Measurements from ENCODE around the gene GPX7.

GPX7 gene

DNA sequence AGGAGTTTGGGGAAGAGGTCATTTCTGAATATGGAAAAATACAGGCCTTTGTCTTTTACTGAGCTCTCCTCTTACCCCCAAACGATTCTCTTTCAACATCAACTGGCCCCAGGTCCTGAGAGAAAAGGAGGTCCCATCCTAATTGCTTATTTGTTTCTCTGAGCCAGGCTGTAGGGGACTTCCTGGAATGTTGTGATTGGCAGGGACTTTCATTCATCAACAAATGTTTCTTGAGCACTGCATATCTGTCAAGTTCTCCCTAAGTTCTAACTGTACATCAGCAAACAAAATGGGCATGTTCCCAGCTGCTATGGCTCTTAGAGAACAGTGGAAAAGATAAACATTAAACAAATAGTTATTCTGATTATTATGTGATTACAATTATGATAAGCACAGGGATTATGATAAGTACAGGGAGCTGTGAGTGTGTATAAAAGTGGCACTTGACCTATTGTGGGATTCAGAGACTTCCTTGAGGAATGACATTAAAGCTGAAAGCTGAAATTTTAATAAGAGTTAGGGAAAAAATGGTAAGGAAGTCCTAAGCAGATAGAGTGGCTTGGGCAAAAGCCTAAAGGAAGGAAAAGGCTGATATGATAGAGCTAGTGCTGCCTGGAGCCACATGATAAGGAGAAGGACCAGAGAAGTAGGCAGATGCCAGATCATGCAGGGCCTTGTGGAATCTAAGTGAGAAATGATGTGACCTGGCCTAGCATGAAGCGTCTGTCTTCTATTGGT, 11.6 kb downstream of the GPX7 start:
- H3K9me3 ChIP-seq (ENCODE audit: insufficient read depth, low read length, severe bottlenecking): no peaks in the 10 kb centered on the region
- ATAC-seq (ENCODE audit: insufficient read depth, low read depth): no peak
- H3K36me3 ChIP-seq (ENCODE audit: insufficient read depth, low read length): peaks cover 2% of the 10 kb centered on the region; the same call in 1 of the 2 replicates
- no peak overlapping the region for H2AFZ ChIP-seq (ENCODE audit: low read depth, low read length)
- no peak overlapping the region for H3K4me2 ChIP-seq (ENCODE audit: insufficient read depth, low read length)
- H3K9ac ChIP-seq (ENCODE audit: low read depth, low read length): no peak overlapping the region
- no peaks in the 10 kb centered on the region for H3K27me3 ChIP-seq (ENCODE audit: insufficient read depth, low read length, poor library complexity)
- no peak overlapping the region for H3K4me3 ChIP-seq (ENCODE audit: low read depth in 1 of 2, low read length in 2 of 2)
- H3K27ac ChIP-seq (ENCODE audit: low read length): no peak overlapping the region
- H3K79me2 ChIP-seq (ENCODE audit: insufficient read depth, low read length): no peaks in the 10 kb centered on the region
- TF ChIP-seq EZH2 (IDR thresholded peaks at IDR 0.05; ENCODE audit: borderline replicate concordance, low read depth, low read length, severe bottlenecking) (no peak), CTCF (IDR thresholded peaks at IDR 0.05; ENCODE audit: borderline replicate concordance, extremely low read depth, low read length, poor library complexity, severe bottlenecking) (no peak)
- H4K20me1 ChIP-seq (ENCODE audit: insufficient read depth, low read length): no peaks in the 10 kb centered on the region
- DNase-seq: no peak
- H3K4me1 ChIP-seq (ENCODE audit: insufficient read depth, low read length): no peaks in the 10 kb centered on the region

GRCh38 chr1:52614671-52615070, 12.5 kb downstream of the GPX7 start:
- Histone ChIP-seq H3K27ac (ENCODE audit: low read length) (no peak overlapping the region), H3K9ac (ENCODE audit: low read depth, low read length) (no peak overlapping the region), H3K79me2 (ENCODE audit: insufficient read depth, low read length) (no peaks in the 10 kb centered on the region), H3K4me3 (ENCODE audit: low read depth in 1 of 2, low read length in 2 of 2) (no peak overlapping the region), H3K27me3 (ENCODE audit: insufficient read depth, low read length, poor library complexity) (no peaks in the 10 kb centered on the region), H2AFZ (ENCODE audit: low read depth, low read length) (no peak overlapping the region), H3K9me3 (ENCODE audit: insufficient read depth, low read length, severe bottlenecking) (no peaks in the 10 kb centered on the region), H3K4me2 (ENCODE audit: insufficient read depth, low read length) (no peak overlapping the region), H4K20me1 (ENCODE audit: insufficient read depth, low read length) (no peaks in the 10 kb centered on the region), H3K4me1 (ENCODE audit: insufficient read depth, low read length) (no peaks in the 10 kb centered on the region), H3K36me3 (ENCODE audit: insufficient read depth, low read length) (no peaks in the 10 kb centered on the region)
- ATAC-seq (ENCODE audit: insufficient read depth, low read depth) (no peak), DNase-seq (no peak)
- TF ChIP-seq EZH2 (IDR thresholded peaks at IDR 0.05; ENCODE audit: borderline replicate concordance, low read depth, low read length, severe bottlenecking) (no peak), CTCF (IDR thresholded peaks at IDR 0.05; ENCODE audit: borderline replicate concordance, extremely low read depth, low read length, poor library complexity, severe bottlenecking) (no peak)

DNA sequence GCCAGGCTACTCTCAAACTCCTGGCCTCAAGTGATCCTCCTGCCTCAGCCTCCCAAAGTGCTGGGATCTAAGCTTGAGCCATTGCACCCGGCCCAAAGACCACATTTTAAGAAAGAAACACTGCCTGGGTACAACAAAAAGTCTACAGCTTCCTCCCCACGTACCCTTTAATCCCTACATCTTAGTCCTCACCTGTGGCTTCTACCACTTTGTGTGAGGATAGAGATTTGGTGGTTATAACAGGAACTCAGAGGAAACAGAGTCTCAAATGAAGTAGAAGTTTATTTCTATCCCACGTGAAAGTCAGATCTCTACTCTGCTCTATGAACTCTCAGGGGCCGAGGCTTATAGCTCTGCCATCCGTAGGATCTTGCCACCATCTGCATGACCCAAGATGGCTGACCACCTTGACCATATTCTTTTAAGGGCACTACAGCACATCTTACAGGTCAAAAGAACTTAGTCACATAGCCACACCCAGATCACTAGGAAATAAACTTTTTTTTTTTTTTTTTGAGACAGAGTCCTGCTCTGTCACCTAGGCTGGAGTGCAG, 13.4 kb downstream of the GPX7 start:
- Histone ChIP-seq H3K4me1 (ENCODE audit: insufficient read depth, low read length) (no peaks in the 10 kb centered on the region), H3K27me3 (ENCODE audit: insufficient read depth, low read length, poor library complexity) (no peaks in the 10 kb centered on the region), H3K4me2 (ENCODE audit: insufficient read depth, low read length) (no peak overlapping the region), H3K9ac (ENCODE audit: low read depth, low read length) (no peak overlapping the region), H2AFZ (ENCODE audit: low read depth, low read length) (no peak overlapping the region), H4K20me1 (ENCODE audit: insufficient read depth, low read length) (no peaks in the 10 kb centered on the region), H3K79me2 (ENCODE audit: insufficient read depth, low read length) (no peaks in the 10 kb centered on the region), H3K9me3 (ENCODE audit: insufficient read depth, low read length, severe bottlenecking) (no peaks in the 10 kb centered on the region), H3K4me3 (ENCODE audit: low read depth in 1 of 2, low read length in 2 of 2) (no peak overlapping the region), H3K27ac (ENCODE audit: low read length) (no peak overlapping the region), H3K36me3 (ENCODE audit: insufficient read depth, low read length) (no peaks in the 10 kb centered on the region)
- ATAC-seq (ENCODE audit: insufficient read depth, low read depth) (0 out of 3 replicates have a peak, but pooled peaks have one; percentile 31), DNase-seq (no peak)
- TF ChIP-seq EZH2 (IDR thresholded peaks at IDR 0.05; ENCODE audit: borderline replicate concordance, low read depth, low read length, severe bottlenecking) (no peak), CTCF (IDR thresholded peaks at IDR 0.05; ENCODE audit: borderline replicate concordance, extremely low read depth, low read length, poor library complexity, severe bottlenecking) (no peak)
